GM21786 (cell line): Measurements from ENCODE around the gene HDAC8.
A peak's percentile ranks its signal among the peaks of the same experiment; 100 is the strongest.
"Not testable (repeated sequence)": the region's sequence is repeated elsewhere in the genome, so short reads cannot be mapped to it uniquely, and the experiment has no call there.

Source experiments
- ATAC-seq: cut with Tn5 transposase; IDR thresholded peaks from one replicate; pipeline ENCODE4 v1.9.1; 2021; ENCODE audit not compliant: unreplicated experiment

The HDAC8 gene

GRCh38 chrX:72572248-72573157, at the start of gene HDAC8:
Gene HDAC8 (minus strand): TSS chrX:72572843. CDS start chrX:72572761, 82 bp downstream.
- ATAC-seq = peak; percentile 95

DNA sequence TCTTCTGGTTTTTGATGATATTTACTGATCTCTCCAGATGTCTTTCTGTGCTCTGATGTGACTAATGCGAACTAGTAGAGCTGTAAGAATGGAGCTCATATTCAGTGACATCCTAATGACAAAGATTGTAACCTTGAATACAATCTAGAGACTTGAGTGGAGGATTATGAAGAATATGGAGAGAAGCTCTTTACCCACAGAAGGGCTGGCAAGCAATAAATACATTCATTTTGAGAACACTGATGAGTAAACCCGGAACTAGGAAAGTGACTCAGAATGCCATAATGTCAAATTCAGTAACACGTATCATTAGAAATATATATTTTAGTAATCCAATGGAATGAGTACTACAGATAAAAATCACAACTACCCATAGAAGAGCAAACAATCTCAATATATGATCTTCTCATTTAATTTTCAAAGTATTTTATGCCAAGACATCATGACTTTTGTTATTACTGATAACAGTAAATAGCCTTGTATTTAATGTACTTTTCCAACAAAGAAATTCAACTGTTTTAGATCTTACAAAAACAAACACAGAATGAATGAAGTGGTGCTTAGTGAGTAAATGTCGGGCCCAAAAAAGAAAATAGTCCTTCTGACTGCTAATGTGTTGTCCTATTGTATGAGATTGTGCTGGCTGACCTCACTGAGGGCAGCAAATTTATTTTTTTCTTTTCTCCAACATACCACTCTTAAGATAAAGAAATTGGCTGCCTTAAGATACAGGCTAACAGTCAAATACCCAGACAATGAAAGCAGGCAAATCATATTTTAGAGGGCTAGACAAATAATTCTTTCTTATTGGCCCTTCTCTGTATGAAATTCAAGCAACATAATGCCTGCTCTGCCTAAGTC, 49.2 kb upstream of the HDAC8 start:
- ATAC-seq = peak; percentile 76

GRCh38 chrX:72621163-72621562, 48.5 kb upstream of the HDAC8 start:
- no peak for ATAC-seq

- no peak for ATAC-seq
These were observed 48.0 kb upstream of the HDAC8 start for GRCh38 chrX:72620550-72621145.

- ATAC-seq = no peak
These were observed 36.7 kb upstream of the HDAC8 start for GRCh38 chrX:72609313-72609712.

DNA sequence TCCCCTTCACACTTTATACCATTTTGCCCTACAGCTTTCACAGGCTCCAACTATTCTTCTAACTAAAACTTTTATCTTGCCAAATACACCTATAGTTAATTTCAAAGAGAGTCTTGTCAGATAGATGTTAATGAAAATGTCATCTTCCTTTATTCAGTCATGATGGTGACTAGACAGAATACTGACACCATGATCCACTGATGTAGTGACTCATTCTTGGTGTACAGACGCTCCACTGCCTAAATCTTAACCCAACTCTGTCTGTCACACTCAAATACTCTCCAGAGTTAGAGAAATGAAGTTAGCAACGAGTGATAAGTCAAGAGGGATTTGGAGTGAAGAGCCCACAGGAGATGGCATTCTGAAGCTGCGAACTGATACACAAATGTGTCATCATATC, 32.1 kb upstream of the HDAC8 start:
- no peak for ATAC-seq

GRCh38 chrX:72604112-72604511, 31.5 kb upstream of the HDAC8 start:
- no peak for ATAC-seq

DNA sequence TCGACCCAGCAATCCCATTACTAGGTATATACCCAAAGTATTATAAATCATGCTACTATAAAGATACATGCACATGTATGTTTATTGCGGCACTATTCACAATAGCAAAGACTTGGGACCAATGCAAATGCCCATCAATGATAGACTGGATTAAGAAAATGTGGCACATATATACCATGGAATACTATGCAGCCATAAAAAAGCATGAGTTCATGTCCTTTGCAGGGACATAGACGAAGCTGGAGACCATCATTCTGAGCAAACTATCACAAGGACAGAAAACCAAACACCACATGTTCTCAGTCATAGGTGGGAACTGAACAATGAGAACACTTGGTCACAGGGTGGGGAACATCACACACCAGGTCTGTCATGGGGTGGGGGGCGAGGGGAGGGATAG, 18.4 kb upstream of the HDAC8 start:
- ATAC-seq = not testable (repeated sequence)

DNA sequence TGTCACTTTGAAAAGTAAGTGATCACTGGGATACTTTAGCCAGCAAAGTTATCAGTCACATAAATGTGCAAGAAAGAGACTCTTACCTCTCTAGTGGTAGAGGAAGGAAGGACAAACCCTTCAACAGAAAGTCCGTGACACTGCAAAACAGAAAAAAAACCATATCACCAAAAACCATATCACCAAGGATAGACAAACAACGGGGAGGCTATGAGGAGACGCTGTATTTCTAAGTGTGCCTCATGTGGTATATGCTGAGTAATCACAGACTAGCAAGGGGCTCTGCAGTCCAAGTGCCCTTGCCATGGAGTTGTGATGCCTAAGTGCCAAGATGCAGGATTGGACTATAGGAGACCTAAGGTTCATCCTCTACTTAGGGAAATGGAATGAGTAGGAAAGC, 11.5 kb upstream of the HDAC8 start:
- no peak for ATAC-seq

- no peak for ATAC-seq
These were observed 3.7 kb upstream of the HDAC8 start for GRCh38 chrX:72576141-72576894.

GRCh38 chrX:72573158-72573511, 492 bp upstream of the HDAC8 start:
- ATAC-seq = peak; percentile 17

DNA sequence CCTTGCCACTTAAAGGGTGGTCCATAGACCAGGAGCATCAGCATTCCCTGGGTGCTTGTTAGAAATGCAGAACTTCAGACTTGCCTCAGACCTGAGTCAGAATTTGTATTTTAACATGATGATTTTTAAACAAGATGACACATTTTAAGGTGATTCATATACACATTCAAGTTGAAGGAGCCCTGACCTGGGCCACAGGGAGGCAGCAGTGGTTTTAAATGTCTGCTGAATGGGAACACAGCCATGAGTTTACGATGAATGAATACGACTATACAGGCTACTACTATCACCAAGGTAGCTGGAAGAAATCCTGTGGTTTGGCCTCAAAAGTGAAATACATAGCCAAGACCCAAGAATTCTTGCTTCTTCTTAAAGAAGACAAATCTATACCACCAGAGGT, 2.9 kb downstream of the HDAC8 start:
- no peak for ATAC-seq

- ATAC-seq = no peak
These were observed 4.1 kb downstream of the HDAC8 start for GRCh38 chrX:72568406-72569092.

DNA sequence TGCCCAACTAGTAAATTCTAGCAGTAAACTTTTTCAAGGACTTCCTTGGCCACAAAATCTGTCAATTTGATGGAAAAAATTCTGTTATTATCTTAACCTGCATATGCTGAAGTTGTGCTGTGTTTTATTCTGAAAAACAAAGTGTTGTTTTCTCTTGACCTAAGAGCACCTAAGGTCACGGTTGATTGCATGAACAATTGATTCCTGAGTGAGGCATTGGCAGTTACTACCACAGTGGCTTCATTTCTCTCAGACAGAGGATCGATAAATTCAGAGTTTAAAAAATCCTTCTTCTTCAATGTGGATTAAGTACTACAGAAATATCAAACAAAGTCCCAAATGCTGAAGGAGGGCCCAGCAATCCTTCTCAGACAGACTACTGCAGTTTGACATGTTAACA, 6.2 kb downstream of the HDAC8 start:
- ATAC-seq = no peak

- not testable (repeated sequence) for ATAC-seq
These were observed 13.0 kb downstream of the HDAC8 start for GRCh38 chrX:72559655-72560054.

- ATAC-seq = no peak
These were observed 18.0 kb downstream of the HDAC8 start for GRCh38 chrX:72554448-72555140.

DNA sequence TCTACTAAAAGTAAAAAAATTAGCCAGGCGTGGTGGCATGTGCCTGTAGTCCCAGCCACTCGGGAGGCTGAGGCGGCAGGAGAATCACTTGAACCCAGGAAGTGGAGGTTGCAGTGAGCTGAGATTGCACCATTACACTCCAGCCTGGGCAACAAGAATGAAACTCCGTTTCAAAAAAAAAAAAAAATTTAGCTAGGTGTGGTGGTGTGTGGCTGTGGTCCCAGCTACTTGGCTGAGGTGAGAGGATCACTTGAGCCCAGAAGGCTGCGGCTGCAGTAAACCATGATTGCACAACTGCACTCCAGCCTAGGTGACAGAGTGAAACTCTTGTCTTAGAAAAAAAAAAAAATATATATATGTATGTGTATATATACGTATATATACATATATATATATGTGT, 20.2 kb downstream of the HDAC8 start:
- ATAC-seq = not testable (repeated sequence)

- ATAC-seq = no peak
These were observed 26.7 kb downstream of the HDAC8 start for GRCh38 chrX:72545990-72546389.

- ATAC-seq = no peak
These were observed 32.3 kb downstream of the HDAC8 start for GRCh38 chrX:72540318-72540717.

DNA sequence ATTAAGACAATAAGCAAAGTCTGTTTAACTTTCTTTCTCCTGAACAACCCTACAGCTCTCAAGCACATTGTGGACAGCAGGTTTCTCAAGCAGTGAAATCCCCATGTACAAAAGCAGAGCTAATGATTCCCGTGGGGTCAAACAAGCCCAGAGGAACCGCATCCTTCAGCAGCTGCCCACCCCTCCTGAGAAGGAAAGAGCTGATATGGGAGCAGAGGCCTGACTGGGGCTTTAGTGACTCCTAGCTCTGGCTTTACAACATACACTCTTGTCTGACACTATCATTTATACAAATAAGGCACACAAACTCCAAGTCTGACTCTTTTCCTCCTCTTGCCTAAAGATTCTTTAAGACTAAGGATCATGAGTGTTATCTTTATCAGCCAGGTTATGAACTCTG, 32.8 kb downstream of the HDAC8 start:
- no peak for ATAC-seq
